Activated CD4-positive, alpha-beta T cell treated with anti-CD3 and anti-CD28 coated beads for 4 hours (primary cell): ENCODE data around the gene SPARC.
A peak's percentile ranks its signal among the peaks of the same experiment; 100 is the strongest.
"Not testable (repeated sequence)": the region's sequence is repeated elsewhere in the genome, so short reads cannot be mapped to it uniquely, and the experiment has no call there.

ENCODE experiments used
- DNase-seq, 2 donors: peaks; one replicate each; pipeline ENCODE4 v3.0.0-alpha.2; 2020

Gene SPARC, protein sequence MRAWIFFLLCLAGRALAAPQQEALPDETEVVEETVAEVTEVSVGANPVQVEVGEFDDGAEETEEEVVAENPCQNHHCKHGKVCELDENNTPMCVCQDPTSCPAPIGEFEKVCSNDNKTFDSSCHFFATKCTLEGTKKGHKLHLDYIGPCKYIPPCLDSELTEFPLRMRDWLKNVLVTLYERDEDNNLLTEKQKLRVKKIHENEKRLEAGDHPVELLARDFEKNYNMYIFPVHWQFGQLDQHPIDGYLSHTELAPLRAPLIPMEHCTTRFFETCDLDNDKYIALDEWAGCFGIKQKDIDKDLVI

DNA sequence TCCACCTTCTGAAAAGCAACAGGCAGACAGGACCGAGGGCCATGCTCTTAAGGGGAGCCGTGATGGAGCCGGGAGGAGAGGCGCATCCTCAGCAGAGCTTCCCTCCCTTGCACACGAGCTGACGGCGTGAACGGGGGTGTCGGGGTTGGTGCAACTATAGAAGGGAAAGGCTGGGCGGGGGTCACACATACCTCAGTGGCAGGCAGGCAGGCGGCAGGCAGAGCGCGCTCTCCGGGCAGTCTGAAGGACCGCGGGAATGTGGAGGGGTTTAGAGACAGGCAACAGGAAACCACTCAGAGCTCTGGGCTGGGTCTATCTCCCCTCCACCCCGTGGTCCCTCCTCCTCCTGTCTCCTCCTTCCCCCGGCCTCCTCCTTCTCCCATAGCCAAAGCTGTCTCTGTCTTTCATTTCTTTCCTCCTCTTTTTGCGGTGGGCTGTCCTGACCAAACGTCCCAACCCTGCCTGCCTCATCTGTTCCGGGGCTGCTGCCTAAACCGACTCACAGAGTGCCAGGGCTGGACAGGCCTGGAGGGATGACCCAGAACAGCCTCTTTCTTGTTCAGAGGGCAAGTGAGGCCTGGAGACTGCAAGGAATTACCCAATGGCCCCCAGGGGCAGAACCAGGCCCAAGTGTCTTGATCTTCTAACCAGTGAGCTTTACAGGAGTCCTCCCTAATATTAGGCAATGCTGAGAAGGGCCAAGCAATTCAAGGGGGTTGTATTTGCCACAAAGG lies at the start of gene SPARC:
Gene SPARC (minus strand): TSS at position 242 of the 734 bp plus-strand sequence. CDS start 10,727 bp downstream, outside the sequence.
- peak in 1 of 2 donors; percentile 2 for DNase-seq

DNA sequence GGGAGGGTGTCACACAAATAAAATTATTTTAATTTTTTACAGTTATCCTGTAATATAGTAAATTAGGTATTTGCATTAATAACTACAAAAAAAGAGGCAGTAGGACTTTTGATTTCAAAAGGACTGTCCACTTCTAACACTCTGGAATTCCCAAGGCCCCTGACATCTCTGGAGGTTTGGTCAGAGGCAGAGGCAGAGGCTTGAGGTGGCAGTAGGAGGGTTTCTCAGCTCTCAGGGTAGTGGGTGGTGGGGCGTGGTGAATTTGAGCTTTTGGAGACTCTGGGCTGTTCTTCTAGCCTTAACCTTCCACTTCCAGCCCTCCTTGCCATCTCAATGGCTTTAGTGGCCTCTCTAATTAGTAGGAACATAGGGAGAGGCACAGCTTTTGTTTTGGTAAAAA lies 48.9 kb upstream of the SPARC start:
- DNase-seq, result no peak

DNA sequence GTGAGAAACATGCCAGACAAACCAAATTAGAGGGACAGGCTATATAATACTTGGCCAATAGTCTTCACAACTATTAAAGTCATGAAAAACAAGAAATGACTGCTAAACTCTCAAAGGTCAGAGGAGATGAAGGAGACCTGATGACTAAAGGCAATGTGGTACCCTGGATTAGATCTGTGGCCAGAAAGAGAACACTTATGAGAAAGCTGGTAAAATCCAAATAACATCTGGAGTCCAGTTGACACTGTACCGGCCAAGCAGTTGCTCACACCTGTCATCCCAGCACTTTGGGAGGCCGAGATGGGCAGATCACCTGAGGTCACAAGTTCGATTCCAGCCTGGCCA lies 47.3 kb upstream of the SPARC start:
- no peak for DNase-seq

DNA sequence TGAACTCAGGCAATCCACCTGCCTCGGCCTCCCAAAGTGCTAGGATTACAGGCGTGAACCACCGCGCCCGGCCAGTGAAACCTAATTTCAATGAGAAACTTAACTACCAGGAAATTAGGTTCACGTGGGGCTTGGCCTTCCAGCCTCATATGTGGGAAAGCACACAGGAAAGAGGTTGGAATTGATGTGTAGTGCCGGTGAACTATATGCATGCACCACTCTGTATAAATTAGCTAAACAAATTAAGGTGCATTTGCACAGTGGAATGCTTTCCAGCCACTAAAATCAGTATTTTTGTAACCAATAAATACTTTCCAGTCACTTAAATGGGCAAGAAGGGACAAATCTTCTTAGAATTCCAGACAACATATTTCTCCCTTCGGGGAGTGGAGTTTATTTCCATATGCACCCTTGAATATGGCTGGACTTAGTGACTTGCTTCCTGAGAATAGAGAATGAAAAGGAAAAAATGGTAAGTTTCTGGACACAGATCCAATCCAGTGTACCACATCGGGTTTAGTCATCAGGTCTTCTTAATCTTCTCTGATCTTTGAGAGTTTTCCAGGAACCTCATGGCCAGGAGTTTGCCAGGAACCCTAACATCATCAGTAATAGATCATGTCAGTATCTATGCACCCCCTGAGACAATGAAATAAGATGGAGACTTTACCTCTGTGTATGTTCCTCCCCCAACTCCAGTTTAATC lies 46.8 kb upstream of the SPARC start:
- no peak for DNase-seq

DNA sequence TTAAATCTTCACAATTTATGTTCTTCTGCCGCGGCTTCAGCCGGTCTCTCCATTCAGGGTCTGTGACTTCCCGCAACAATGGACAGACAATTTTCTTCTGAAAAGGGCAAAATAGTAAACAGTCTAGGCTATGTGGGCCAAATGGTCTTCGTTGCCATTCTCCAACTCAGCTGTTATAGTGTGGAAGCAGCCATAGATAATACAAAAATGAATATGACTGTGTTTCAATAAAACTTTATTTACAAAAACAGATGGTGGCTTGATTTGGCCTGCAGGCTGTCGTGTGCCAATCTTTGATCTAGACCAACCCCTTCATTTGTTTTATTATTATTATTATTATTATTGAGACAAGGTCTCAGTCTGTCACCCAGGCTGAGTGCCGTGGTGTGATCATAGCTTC lies 43.7 kb upstream of the SPARC start:
- no peak for DNase-seq

DNA sequence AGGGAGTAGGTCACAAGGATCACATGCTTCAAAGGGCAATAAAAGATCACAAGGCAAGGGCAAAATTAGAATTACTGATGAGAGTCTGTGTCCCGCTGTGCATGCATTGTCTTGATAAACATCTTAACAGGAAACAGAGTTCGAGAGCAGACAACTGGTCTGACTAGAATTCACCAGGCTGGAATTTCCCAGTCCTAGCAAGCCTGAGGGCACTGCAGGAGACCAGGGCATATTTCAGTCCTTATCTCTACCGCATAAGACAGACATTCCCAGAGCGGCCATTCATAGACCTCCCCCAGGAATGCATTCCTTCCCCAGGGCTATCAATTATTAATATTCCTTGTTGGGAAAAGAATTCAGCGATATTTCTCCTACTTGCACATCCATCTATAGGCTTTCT lies 42.9 kb upstream of the SPARC start:
- DNase-seq, result not testable (repeated sequence)

DNA sequence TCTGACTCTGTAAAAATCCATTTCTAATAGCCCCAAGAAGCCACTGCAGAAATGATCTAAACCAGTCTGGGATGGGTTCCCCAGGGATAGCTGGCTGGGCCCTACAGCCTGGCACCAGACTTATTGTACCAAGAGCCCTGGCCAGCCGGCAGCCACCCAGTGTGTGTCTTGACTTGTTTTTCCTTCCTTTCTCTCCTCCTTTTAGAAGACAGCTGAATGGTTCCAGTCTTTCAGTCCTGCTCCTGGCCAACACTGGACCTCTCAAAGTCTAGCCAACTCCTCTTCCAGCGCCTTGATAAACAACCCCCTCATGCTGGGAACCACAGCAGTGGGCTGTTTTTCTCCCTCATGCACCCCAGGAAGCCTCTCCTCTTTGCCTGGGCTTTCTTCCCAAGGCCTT lies 37.6 kb upstream of the SPARC start:
- no peak for DNase-seq

DNA sequence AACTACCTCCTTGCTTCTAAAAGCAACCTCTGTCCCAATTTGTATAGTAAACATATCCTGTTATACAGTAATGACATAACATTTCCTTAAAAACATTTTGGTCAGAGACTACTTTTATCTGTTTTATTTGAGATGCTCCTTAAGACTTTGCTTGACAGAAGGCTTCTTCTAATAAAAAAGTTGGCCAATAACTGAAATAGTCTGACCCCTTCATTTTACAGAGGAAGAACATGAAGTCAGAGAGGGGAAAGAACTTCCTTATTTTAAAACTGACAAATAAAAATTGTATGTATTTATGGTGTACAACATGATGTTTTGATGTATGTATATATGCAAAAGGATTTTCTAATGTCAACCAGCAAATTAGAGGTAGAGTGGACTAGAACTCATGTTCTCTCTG lies 35.8 kb upstream of the SPARC start:
- DNase-seq, result no peak

DNA sequence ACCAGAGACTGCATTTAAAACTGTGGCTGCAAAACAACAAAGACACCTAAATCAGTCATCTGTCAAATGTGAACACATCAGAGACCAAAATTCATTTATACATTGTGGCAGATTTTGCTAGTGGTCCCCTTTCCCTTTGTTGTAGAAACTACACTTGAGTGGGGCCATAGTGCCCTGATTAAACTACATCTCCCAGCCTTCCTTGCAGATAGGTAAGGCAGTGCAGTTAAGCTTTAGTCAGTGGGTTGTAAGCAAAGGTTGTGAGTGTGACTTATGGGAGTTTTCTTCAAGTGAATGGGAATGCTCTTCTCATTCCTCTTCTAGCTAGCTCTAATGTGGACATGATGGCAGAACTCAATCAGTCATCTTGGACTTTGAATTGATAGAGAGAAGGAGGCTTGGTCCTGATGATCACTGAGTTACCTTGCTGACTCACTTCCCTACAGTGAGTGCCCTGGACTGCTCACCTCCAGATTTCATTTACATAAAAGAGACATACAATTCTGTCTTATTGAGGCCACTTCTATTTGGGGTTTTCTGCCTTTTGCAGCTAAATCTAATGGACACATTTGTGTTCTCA lies 35.2 kb upstream of the SPARC start:
- DNase-seq, result no peak

DNA sequence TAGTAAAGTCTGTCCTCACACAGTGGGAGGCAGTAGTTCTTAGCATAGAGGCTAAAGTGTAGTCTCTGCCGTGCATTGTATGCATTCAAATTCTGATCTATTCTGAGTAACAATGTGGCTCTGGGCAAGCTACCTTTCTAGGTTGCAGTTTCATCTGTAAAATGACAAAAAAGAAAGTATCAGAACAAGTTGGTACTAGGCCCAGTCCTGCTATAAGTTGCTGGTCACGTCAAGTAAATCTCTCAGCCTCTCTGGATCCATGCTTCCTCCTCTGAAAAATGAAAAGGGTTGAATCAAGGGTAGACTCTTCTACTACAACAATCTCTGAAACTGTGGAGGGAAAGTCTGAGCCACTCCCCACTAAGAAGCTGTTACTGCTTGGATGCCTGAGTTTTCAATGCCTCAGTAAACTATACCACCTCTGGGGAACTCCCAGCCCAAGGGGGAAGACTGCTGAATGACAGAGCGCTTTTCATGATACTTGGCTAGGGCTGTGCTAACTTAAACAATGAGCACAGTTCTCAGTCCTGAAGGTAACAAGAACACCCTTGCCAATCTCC lies 34.5 kb upstream of the SPARC start:
- no peak for DNase-seq

DNA sequence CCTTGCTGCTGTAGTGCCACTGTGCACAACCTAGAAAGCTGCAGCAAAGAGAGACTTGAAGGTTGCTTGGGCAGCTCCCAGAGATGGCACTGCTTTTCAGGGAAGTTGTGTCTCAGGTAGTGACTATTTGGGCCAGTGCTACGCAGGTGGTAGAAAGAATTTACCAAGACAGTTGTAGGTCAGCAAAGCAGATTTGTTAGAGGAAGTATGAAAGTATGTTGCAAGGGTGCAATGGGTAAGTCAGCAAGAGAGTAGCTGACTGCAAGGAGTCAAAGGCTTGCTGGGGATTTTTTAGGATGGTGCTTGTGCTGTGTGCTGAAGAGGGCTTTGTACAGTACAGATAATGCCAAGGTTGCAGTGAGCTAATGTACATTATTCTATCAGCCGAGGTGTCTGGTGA lies 33.5 kb upstream of the SPARC start:
- DNase-seq, result no peak

DNA sequence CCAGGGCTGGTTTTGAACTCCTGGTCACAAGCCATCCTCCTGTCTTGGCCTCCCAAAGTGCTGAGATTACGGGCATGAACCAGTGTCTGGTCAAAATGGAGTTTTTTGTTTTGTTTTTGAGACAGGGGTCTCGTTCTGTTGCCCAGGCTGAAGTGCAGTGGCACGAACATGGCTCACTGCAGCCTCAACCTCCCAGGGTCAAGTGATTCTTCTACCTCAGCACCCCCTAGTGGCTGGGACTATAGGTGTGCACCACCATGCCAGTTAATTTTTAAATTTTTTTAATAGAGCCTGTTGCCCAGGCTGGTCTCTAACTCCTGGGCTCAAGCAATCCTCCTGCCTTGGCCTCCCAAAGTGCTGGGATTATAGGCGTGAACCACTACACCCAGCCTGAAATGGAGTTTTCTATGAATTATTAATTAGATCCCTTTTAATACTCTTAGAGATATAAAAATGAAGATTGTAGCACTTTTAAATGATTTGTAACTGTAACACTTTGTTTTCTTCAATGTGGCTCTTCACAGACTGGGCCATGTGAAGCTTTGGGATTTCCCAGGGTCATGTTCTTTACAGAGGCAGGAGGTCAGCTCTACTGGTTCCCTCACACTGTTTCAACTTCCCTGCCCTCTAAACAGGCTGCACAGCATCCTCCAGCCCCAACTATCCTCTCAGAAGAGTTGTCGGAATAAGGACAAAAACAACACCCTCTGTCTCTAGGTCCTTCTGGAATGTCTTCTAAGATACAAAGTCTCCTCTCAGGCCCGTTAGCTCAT lies 32.7 kb upstream of the SPARC start:
- DNase-seq, result no peak

DNA sequence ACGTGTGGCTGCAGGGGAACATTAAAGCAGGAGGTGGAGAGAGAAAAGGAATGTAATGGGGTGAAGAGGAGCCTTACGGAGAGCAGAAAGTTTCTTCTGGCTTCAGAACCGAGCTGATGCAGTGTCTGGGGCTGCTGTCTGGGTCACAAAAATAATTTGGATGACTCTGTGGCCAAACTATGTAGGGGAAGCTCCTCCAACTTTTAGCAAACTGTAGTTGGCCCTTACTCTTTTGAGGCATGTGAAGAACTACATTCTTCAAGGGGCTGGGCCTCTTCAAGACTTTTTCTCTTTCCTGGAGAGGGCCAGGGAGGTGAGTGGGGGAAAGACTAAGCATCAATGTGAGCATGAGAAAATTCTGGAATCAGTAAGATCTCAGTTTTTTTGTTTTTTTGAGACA lies 31.9 kb upstream of the SPARC start:
- DNase-seq, result no peak

DNA sequence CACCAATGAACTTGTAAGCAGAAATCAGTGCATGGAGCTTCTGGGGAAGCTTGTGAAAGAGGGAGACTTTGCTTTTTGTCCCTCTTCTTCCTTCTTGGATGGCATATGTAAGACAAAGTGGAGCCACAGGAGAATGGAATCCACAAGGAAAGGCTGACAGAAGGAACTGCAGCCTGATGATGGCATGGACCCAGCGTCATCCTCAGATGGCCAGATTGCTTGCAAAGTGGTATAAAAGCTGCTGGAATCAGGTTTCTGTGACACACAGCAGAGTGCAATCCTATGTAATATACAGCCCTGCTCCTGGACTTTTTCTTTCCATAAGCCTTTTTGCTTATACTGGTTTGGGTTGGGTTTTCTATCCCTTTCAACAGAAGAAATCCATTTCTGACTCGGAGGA lies 31.4 kb upstream of the SPARC start:
- DNase-seq, result no peak

DNA sequence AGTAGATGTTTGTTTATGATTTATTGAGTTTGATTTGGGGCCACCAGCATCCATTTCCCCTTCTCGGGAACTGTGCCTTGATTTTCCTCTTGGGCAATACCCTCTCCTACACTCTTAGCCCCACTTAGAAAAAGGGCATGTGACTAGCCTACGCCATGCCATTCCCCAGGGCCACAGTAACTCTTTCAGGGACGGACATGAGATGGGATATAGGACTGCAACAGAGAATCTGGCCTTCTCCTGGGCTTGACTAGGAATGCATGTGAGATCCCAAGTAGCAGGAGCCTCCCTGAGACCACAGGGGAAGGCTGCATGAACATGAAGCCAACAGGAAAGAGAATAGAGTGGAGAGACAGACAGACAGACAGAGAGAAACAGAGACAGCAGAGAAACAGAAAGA lies 30.7 kb upstream of the SPARC start:
- no peak for DNase-seq

DNA sequence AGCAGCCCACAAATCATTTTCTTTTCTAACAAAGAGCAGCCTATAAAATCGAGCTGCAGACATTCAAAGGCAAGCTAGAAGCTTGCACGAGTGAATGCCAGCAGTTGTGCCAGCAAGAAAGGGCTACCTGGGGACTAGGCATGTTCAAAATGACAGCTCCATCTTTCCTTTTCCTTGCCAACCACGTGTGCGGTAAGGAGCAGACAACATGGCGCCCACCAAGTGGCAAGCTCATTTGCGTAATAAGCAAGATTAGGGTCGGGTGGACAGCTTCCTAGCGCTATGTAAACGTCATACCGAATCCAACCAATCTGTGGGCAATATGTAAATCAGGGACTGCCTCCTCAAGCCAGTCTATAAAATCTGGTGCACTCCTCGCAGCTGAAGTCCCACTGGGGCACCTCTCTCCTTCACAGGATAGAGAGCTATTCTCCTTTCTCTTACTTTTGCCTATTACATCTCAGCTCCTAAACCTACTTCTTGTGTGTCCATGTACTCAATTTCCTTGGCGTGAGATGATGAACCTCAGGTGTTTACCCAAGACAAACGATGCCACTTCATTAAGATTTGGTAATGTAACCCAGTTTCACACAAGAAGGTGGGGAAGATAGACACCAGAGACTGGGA lies 22.5 kb upstream of the SPARC start:
- no peak for DNase-seq

DNA sequence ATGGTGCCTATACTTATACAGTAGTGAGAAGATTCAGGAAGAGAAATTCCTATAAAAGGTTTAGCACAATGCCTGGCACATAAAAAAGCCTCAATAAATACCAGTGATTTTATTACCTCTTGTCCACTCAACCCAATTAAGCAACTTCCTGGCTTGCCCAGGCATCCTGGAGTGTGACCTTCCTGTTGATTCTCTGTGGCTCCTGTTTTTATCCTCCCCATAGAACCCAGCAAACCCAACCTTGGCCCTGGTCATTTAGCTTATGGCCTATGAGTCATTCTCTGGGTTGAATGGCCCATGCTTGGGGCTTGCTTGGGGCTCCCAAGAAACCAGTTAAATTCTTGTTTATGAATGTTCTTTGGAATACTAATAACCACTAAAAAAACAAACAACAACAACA lies 21.4 kb upstream of the SPARC start:
- DNase-seq, result no peak

DNA sequence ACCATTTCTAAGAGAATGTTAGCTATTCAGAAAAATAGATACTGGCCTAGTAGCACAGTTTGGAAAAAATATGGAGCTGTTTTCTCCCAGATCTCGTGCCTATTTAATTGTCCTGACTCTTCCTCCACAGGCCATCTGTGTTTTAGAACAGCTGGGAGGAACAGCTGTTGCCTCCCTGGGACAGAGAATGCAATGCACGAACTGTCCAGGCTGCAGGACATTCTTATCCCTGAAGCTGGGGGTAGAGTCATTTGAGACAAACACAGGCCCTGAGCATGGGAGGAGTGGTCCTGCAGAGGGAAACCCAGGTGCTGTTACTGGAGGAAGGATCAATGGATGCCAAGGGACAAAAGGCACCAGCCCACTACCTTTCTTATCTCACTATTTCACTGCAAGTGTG lies 20.9 kb upstream of the SPARC start:
- DNase-seq, result no peak

DNA sequence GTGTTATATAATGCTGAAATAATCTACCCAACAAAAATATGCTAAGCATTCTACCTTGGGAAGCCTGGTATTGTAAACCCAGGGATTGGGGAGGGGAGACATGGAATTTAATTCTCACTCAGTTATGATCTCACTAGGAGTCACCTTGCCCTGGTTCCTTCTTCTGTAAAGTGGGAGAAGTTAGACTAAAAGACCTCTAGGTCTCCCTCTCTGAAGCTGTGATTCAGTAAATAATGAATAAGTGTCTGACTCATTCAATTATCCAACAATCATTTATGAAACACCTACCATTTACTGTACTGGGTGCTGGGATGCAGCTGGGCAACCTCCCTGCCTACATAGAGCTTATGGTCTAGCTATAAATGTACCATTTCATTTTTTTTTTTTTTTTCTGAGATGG lies 20.2 kb upstream of the SPARC start:
- no peak for DNase-seq

DNA sequence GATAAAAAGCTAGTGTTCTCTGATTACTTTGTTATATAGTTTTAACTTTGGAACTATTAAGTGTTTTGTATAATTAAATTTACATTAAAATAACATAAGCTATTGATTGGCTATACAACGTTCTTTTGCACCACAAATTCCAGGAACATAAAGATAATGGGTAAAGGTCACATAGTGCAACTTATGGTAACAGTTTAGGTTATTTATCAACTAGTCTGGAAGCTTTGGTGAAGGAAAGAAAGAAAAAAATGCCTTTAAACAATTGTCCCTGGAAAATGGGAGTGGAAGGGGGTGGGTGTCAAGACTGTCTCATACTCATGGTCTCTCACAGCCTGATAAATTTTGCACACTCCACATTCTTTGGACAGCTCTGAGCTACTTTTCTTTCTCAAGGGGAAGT lies 17.1 kb upstream of the SPARC start:
- no peak for DNase-seq

DNA sequence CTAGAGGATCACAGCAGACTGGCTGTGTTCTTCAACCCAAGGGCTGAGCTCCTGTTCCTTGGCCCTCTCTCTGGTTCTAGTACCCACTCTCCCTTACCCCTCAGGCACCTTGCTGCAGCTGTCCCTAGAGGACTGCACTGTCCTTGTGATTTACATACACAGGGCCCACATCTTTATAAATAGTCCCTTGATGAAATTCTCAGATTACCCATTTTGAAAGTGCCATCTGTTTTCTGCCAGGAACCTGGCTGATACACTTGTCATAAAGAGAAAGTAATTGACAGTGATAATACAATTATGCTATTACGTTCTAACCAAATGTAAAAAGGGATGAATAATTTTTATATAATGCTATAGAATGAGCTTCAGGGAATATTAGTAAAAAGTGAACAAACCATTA lies 16.5 kb upstream of the SPARC start:
- DNase-seq, result no peak

DNA sequence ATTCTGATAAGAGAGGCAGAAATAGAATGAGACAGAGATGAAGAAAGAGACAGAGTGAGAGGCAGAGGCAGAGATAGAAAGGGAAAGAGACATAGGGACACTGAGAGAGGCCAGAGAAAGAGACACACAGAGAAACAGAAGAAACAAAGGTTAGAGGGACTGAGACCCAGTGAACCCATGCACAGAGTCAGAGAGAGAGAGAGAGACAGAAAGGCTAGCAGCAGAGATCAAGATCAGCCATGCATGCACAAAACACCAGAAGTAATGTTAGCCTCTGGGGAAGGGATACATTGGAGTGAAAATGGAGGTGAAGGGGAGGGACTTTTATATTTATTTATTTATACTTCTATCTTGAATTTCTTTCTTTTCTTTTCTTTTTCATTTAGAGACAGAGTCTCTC lies 14.1 kb upstream of the SPARC start:
- no peak for DNase-seq
